Testis (tissue), 3 donors: ENCODE results near the gene EHMT1. TPM values are rescaled to one million over a fixed set of nuclear protein-coding genes. Genes with fewer than 3 reads are reported as not detected.

Experiments used
- DNase-seq: peaks from one replicate; pipeline ENCODE4 v3.0.0-alpha.2; 2019
- H3K27ac ChIP-seq, 2 donors: fragments of 200-600 bp; sonication (generic); one replicate each; pipeline ENCODE4 v1.5.1; 2019
- H3K27me3 ChIP-seq: fragments of 200-600 bp; sonication (generic); one replicate; pipeline ENCODE4 v1.5.1; 2019
- H3K36me3 ChIP-seq: fragments of 200-600 bp; sonication (generic); one replicate; pipeline ENCODE4 v1.5.1; 2017; ENCODE audit warnings: low read depth; ENCODE audit errors: missing control alignments
- H3K4me1 ChIP-seq: fragments of 200-600 bp; sonication (generic); one replicate; pipeline ENCODE4 v1.5.1; 2019
- H3K4me3 ChIP-seq, 2 donors: fragments of 200-600 bp; sonication (generic); one replicate each; pipeline ENCODE4 v1.5.1; 2017 to 2019
- H3K9me3 ChIP-seq: fragments of 200-600 bp; sonication (generic); one replicate; pipeline ENCODE4 v1.5.1; 2017
- CTCF ChIP-seq, 3 experiments: fragments of 450-650 bp in 2 of 3; fragments of 200-600 bp in 1 of 3; sonication (generic) in 1 of 3; IDR thresholded peaks; one replicate each; pipeline ENCODE4 v1.5.1; 2016 to 2019; ENCODE audit warnings: antibody characterized with exemption in 3 of 3, mild to moderate bottlenecking in 2 of 3, moderate library complexity in 1 of 3
- POLR2A ChIP-seq: fragments of 450-650 bp; IDR thresholded peaks from one replicate; pipeline ENCODE4 v1.6.1; 2017; ENCODE audit warnings: antibody characterized with exemption, mild to moderate bottlenecking, moderate library complexity
- WGBS, 2 donors: methylation state at CpG; one replicate each; pipeline ENCODE4 v1.1.5; 2018; 5-methylcytosine and 5-hydroxymethylcytosine counted together
- intact Hi-C: fragments of 100-400 bp; cut with DNase I; formaldehyde crosslinking; loops from one replicate; pipeline ENCODE4 v1.15.1; 2023; ENCODE audit warnings: low total_unique reads
- polyA plus RNA-seq: library from polyadenylated mRNA; stranded (reverse); fragments of 350-450 nt; fragmentation: Illumina TruSeq; extraction: RNeasy Lipid Tissue Mini Kit (QIAGEN cat#74804); gene quantifications from one replicate; pipeline ENCODE4 v1.2.3, GENCODE V29; 2014; ENCODE audit warnings: low read depth, low replicate concordance; ENCODE audit not compliant: insufficient read depth
- total RNA-seq, 2 donors: library from RNA; depleted of rRNA; stranded (reverse); fragments of >200 nt; gene quantifications; one replicate each; pipeline ENCODE4 v1.2.3, GENCODE V29; 2016

The EHMT1 gene
- total and polyA plus RNA-seq, 3 donors from 2014 or later, result 116 to 207 (median 193) TPM

DNA sequence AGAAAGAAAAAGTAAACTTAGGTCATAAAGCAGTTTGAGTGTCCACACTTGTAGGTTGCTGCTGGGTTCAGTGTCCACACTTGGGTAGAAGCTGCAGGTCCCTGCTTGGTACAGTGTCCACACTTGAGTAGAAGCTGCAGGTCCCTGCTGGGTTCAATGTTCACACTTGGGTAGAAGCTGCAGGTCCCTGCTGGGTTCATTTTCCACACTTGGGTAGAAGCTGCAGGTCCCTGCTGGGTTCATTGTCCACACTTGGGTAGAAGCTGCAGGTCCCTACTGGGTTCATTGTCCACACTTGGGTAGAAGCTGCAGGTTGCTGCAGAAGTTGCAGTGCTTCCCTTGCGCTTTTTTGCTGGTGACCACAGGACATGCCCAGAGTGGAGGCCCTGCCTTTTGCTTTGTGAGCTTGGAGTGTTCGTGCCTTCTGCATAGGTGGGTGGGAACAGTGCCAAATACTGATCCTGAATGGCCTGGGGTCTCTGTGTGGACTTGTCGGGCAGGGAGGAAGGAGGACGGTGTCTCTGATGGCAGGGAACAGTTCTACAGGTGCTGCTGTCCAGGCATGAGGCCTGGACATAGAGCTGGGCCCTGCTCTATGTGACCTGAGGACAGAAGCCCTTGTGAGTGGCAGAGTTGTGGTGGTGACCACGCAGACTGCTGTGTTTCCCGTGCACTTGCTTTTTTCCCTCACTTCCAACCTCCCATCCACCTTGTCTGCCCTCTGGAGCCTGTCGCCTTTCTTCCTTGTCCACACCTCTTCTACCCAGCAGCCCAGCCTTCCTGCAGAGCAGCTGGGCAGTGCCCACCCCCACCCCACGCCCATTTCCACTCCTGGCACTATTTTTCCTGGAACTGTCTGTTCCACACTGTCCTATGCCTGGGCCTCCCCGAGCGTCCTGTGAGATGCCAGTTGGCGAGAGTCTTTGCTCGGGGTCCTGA, 120.8 kb downstream of the EHMT1 start:
- Histone ChIP-seq H3K27ac (no peak overlapping the region), H3K9me3 (no peaks in the 10 kb centered on the region), H3K4me3 (no peak overlapping the region), H3K36me3 (no peaks in the 10 kb centered on the region), H3K27me3 (no peaks in the 10 kb centered on the region), H3K4me1 (peaks cover 9% of the 10 kb centered on the region)
- TF ChIP-seq POLR2A (no peak), CTCF (IDR thresholded peaks at IDR 0.05) (no peak)
- 76 to 82% methylated on average over 10 to 12 of the region's 12 CpGs for WGBS, 2 donors
- DNase-seq, result no peak
- intact Hi-C loops, result no loop called here

- no peaks in the 10 kb centered on the region for H3K36me3 ChIP-seq
- peaks cover 9% of the 10 kb centered on the region for H3K4me1 ChIP-seq
- DNase-seq, result peak; percentile 54
- TF ChIP-seq POLR2A (no peak), CTCF (IDR thresholded peaks at IDR 0.05) (no peak)
- no peak overlapping the region for H3K27ac ChIP-seq
- WGBS, 2 donors, result 32 to 61% methylated on average over 9 of the region's 9 CpGs
- no peaks in the 10 kb centered on the region for H3K9me3 ChIP-seq
- intact Hi-C loops, result no loop called here
- no peak overlapping the region for H3K4me3 ChIP-seq
- H3K27me3 ChIP-seq, result no peaks in the 10 kb centered on the region
Measured at GRCh38 chr9:137740312-137740711, 121.5 kb downstream of the EHMT1 start.

GRCh38 chr9:137741330-137741729, 122.5 kb downstream of the EHMT1 start:
- H3K9me3 ChIP-seq, result no peaks in the 10 kb centered on the region
- no peak for DNase-seq
- peaks cover 9% of the 10 kb centered on the region for H3K4me1 ChIP-seq
- TF ChIP-seq CTCF (IDR thresholded peaks at IDR 0.05) (no peak), POLR2A (no peak)
- H3K4me3 ChIP-seq, result no peak overlapping the region
- WGBS, 2 donors, result 93 to 94% methylated on average over 4 of the region's 4 CpGs
- no peaks in the 10 kb centered on the region for H3K27me3 ChIP-seq
- H3K27ac ChIP-seq, result no peak overlapping the region
- H3K36me3 ChIP-seq, result no peaks in the 10 kb centered on the region
- intact Hi-C loops, result no loop called here

- 69 to 75% methylated on average over 7 of the region's 7 CpGs for WGBS, 2 donors
- Histone ChIP-seq H3K27ac (no peak overlapping the region), H3K9me3 (no peaks in the 10 kb centered on the region), H3K4me1 (peaks cover 9% of the 10 kb centered on the region), H3K36me3 (no peaks in the 10 kb centered on the region), H3K4me3 (no peak overlapping the region), H3K27me3 (no peaks in the 10 kb centered on the region)
- intact Hi-C loops, result no loop called here
- no peak for DNase-seq
- TF ChIP-seq POLR2A (no peak), CTCF (IDR thresholded peaks at IDR 0.05) (no peak)
Measured at GRCh38 chr9:137742698-137743097, 123.9 kb downstream of the EHMT1 start.
